HG03439 (cell line): ENCODE results near the gene UBE2Q1.
"Not testable (repeated sequence)": the region's sequence is repeated elsewhere in the genome, so short reads cannot be mapped to it uniquely, and the experiment has no call there.

ENCODE experiments used
- ATAC-seq: cut with Tn5 transposase; IDR thresholded peaks from one replicate; pipeline ENCODE4 v1.9.1; 2021; ENCODE audit warnings: mild to moderate bottlenecking, moderate library complexity; ENCODE audit not compliant: unreplicated experiment

Gene UBE2Q1

GRCh38 chr1:154552036-154552435 lies 6.4 kb downstream of the UBE2Q1 start:
- no peak for ATAC-seq

DNA sequence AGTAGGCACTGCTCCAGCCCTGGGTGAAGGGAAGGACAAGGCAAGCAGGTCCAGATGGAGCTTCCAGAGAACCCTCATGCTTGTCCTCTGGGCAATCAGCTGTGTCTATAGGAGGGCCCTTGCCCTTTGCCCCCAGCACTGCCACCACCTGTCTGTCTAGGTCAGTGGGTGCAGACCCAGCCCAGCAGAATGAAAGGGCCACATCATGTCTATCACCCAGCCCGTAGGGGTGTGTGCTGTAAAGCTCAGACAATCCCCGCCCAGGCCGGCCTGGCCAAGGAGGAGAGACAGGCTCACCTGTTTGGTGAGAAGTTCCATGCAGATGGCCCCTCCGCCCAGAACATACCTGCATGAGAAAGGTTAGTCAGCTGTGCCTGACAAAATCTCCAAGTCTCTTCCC lies 7.0 kb downstream of the UBE2Q1 start:
- no peak for ATAC-seq

DNA sequence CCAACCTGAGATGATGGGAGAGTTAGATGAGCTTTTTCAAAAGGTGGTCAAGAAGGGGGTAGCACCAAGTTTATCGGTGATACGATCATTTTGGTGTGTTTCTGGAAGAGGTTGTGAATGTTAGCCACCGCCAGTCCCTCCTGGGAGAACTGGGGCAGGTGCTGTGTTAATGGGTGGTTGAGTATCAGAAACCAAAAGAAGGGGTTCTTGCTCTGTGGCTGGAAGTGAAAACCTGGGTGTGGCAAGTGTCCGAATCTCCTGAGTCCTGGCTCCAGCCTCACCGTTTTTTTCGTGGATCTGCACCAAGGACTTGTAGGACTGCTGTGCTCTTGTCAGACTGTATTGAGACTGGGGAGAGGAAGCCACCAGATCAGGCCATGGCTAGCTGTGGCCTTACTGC lies 7.8 kb downstream of the UBE2Q1 start:
- no peak for ATAC-seq

DNA sequence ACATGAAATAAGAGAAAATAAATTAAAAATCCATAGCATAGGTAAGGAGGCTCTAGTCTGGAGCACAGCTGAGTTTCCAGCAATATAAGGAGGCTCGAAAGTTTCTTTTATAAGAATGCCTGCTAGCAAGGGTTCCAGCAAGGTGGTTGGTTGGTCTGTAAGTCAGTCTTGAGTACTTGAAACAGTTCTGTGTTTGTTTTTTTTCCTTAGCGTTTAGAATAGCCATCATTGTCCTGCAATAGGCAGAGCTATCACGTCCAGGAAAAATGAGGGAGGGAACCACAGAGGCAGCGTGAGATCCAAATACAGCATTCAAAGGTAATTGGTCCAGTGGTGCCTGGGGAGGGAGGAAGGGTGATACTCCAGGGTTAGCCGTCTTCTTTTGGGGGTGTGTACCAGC lies 8.4 kb downstream of the UBE2Q1 start:
- ATAC-seq = no peak

- no peak for ATAC-seq
These were observed 9.2 kb downstream of the UBE2Q1 start for GRCh38 chr1:154549202-154549770.

GRCh38 chr1:154548028-154548427 lies 10.4 kb downstream of the UBE2Q1 start:
- ATAC-seq = no peak

DNA sequence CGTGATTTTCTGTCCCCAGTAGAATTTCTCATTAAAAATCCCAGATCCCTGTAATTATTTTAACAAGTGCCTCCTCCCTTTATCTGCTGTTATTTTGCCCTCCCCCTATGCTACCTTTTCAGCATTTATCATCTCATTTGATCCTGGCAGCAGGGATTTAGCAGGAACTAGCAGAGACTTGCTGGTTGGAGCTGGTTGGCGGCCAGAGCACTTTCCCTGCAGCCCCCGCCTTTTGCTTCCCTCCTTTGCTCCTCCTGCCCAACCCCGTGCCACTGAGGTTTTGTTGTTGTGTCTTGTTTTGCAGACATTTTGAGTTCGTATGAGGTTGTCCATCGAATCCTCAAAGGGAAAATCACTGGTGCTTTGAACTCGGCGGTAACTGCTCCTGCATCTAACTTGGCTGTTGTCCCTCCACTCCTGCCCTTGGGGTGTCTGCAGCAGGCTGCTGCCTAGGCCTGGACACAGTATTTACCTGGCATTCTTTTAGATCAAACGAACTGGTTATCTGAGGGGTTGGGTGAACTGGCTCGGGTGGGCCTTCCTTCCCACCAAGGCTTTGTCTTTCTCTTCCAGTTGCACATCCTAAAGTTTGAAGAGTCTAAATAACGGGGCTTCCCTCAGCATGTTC lies 11.2 kb downstream of the UBE2Q1 start:
- ATAC-seq = no peak

DNA sequence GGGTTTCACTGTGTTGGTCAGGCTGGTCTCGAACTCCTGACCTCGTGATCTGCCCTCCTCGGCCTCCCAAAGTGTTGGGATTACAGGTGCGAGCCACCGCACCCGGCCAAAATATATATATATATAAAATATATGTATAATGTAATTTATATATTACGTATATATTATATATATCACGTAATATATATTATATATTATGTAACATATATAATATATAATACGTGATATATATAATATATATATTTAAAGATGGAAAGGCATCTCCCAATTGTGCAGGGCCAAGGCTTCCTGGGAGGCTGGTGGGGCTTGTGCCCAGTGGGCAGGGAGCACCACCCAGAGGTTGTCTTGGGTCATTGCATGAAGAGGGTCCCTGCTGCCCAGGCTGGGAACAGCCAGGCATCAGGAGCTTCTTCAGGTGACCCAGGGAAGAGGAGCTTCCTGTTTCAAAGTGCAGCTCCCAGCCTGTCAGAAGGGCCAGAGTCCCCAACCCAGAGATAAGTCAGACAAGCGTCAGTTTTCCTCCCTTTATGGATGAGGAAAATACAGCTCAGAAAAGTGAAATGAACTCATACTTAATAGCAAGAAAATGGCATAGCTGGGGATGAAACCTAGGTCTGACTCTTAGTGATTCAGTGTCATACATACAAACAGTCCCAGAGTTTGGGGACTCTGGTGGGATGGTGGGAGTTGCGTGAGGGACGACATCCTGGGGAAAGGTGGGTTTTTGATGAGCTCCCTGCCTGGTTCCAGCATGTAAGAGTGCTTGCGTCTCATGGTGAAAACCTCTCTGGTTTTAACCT lies 12.0 kb downstream of the UBE2Q1 start:
- ATAC-seq = no peak

GRCh38 chr1:154541231-154541630 lies 17.2 kb downstream of the UBE2Q1 start:
- ATAC-seq = no peak

- no peak for ATAC-seq
These were observed 18.7 kb downstream of the UBE2Q1 start for GRCh38 chr1:154539486-154540483.

GRCh38 chr1:154536570-154536969 lies 21.9 kb downstream of the UBE2Q1 start:
- ATAC-seq = no peak

- ATAC-seq = no peak
These were observed 24.3 kb downstream of the UBE2Q1 start for GRCh38 chr1:154533952-154534844.

DNA sequence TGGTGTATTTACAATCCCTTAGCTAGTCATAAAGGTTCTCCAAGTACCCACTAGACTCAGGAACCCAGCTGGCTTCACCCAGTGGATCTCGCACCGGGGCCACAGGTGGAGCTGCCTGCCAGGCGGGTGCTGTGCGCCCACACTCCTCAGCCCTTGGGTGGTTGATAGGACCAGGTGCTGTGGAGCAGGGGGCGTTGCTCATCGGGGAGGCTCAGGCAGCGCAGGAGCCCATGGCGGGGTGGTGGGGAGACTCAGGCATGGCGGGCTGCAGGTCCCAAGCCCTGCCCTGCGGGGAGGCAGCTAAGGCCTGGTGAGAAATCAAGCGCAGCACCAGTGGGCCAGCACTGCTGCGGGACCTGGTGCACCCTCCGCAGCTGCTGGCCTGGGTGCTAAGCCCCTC lies 26.5 kb downstream of the UBE2Q1 start:
- not testable (repeated sequence) for ATAC-seq

- no peak for ATAC-seq
These were observed 29.2 kb downstream of the UBE2Q1 start for GRCh38 chr1:154529308-154529707.

DNA sequence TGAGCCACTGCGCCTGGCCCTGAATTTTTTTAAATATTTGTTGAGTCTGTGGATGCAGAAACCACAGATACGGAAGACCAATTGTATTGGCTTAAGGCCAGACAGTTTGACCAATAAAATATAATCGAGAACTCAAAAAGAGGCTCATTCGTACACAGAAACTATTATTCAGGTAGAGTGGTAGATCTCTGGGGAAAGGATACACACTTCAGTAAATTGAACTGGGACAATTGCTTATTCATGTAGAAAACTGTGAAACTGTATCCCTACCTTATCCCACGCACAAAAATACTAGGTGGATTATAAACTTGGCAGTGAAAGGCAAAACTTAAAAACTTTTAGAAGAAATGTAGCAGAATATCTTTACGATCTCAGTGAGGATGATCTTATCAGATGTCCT lies 31.3 kb downstream of the UBE2Q1 start:
- ATAC-seq = no peak

GRCh38 chr1:154524881-154525280 lies 33.6 kb downstream of the UBE2Q1 start:
- ATAC-seq = no peak

DNA sequence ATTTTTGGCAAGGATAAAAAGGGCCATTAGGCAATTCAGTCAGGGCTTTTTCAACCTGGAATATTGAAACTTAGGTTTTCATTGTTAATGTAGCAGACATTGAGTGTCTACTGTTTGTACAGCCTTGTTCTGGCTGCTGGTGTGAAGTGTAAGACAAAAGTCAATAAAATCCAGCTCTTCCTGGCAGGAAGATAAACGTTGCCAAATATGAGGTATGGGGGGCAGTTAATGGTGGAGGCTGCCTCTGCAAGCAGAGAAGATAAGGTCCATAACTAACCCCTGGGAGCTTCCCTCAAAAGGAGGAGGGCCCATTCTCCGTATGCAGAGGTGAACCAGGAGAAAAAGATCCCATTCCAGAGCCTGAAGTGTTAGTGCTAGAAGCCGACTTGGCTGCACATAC lies 36.8 kb downstream of the UBE2Q1 start:
- ATAC-seq = no peak

GRCh38 chr1:154520333-154520732 lies 38.1 kb downstream of the UBE2Q1 start:
- no peak for ATAC-seq

DNA sequence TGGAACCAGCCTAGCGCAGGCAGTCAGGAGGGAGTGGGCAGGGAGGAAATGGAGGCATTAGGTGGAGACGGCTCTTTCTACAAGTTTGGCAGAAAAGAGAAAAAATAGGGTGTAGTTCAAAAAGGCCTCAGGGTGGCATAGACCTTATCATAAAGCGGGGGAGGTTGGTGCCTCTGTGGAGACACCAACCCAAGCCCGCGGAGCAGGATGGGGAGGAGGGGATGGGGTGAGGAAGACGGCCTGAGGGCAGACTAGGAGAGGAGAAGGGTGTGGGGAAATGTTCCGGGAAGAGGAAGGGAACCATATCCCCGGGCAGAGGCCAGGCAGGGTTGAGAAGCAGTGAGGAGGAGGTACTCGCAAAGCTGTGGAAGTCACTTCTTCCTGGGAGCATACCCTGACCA lies 38.9 kb downstream of the UBE2Q1 start:
- no peak for ATAC-seq

DNA sequence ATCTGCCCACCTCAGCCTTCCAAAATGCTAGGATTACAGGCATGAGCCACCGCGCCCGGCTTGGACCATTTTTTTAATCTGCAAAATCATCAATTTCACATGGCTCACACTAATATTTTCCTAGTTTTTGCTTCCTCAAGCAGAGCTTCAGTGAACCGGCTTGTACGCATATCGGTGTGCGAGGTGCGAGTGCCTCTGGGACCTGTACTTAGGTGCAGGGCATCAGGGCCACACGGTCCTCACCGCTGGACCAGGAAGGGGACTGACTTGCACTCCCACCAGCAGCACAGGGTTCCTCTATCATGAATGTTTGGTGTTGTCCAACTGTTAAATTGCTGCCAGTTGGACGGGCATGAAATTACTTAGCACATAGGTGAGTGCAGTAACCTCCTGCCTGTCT lies 40.8 kb downstream of the UBE2Q1 start:
- no peak for ATAC-seq
